Loucy (cell line): ENCODE data around the gene PCBP3.
A peak's percentile ranks its signal among the peaks of the same experiment; 100 is the strongest.

Experiments used
- H2AFZ ChIP-seq: fragments of 200-600 bp; sonication (generic); 2 replicates; pipeline ENCODE4 v1.6.0; 2016; ENCODE audit warnings: antibody characterized with exemption, mild to moderate bottlenecking, low read length, moderate library complexity
- H3F3A ChIP-seq: fragments of 200-600 bp; 2 replicates; pipeline ENCODE4 v1.6.0; 2016; ENCODE audit warnings: antibody characterized with exemption, low read depth, mild to moderate bottlenecking
- H3K27me3 ChIP-seq: fragments of 200-600 bp; sonication (generic); 2 replicates; pipeline ENCODE4 v1.6.1; 2014; ENCODE audit warnings: low read length, mild to moderate bottlenecking; ENCODE audit not compliant: insufficient read depth, poor library complexity, severe bottlenecking
- H3K36me3 ChIP-seq: fragments of 200-600 bp; sonication (generic); 2 replicates; pipeline ENCODE4 v1.6.1; 2016; ENCODE audit warnings: low read length; ENCODE audit not compliant: insufficient read depth
- H3K4me1 ChIP-seq: fragments of 200-600 bp; sonication (generic); 2 replicates; pipeline ENCODE4 v1.5.1; 2014; ENCODE audit warnings: low read length, mild to moderate bottlenecking; ENCODE audit not compliant: insufficient read depth, poor library complexity, severe bottlenecking
- H3K4me2 ChIP-seq: fragments of 200-600 bp; sonication (generic); 2 replicates; pipeline ENCODE4 v1.6.0; 2014; ENCODE audit warnings: antibody characterized with exemption, low read length, low read depth, mild to moderate bottlenecking; ENCODE audit not compliant: poor library complexity, severe bottlenecking
- H3K4me3 ChIP-seq: fragments of 200-600 bp; sonication (generic); 2 replicates; pipeline ENCODE4 v1.5.1; 2014; ENCODE audit warnings: low read length, mild to moderate bottlenecking, mixed read lengths; ENCODE audit not compliant: poor library complexity, severe bottlenecking
- H3K79me2 ChIP-seq: fragments of 200-600 bp; sonication (generic); 2 replicates; pipeline ENCODE4 v1.6.1; 2014; ENCODE audit warnings: low read length; ENCODE audit not compliant: insufficient read depth
- H3K9ac ChIP-seq: fragments of 200-600 bp; sonication (generic); 2 replicates; pipeline ENCODE4 v1.6.0; 2014; ENCODE audit warnings: mild to moderate bottlenecking, low read depth, low read length, moderate library complexity; ENCODE audit not compliant: poor library complexity, severe bottlenecking
- H3K9me2 ChIP-seq: fragments of 200-600 bp; sonication (generic); replicated peaks from 2 replicates; pipeline ENCODE4 v1.6.1; 2016; ENCODE audit warnings: low read depth, low read length, mixed read lengths
- H3K9me3 ChIP-seq: fragments of 200-600 bp; sonication (generic); 2 replicates; pipeline ENCODE4 v1.6.1; 2014; ENCODE audit warnings: mild to moderate bottlenecking, antibody characterized with exemption, low read length, low read depth; ENCODE audit not compliant: insufficient read depth
- H4K20me1 ChIP-seq: fragments of 200-600 bp; sonication (generic); 2 replicates; pipeline ENCODE4 v1.6.0; 2014; ENCODE audit warnings: antibody characterized with exemption, low read length, mild to moderate bottlenecking; ENCODE audit not compliant: insufficient read depth, poor library complexity, severe bottlenecking
- CTCF ChIP-seq: fragments of 200-600 bp; sonication (generic); conservative IDR thresholded peaks from 2 replicates; pipeline ENCODE4 v1.5.1; 2014; ENCODE audit warnings: mild to moderate bottlenecking, antibody characterized with exemption, low read length
- EZH2phosphoT487 ChIP-seq: fragments of 200-600 bp; IDR thresholded peaks from 2 replicates; pipeline ENCODE4 v1.6.1; 2018; ENCODE audit warnings: antibody characterized with exemption, mild to moderate bottlenecking, moderate library complexity, borderline replicate concordance

The PCBP3 gene

GRCh38 chr21:45980271-45980670 lies 336.7 kb downstream of the PCBP3 start:
- Histone ChIP-seq H3K79me2 (no peaks in the 10 kb centered on the region), H3K27me3 (peaks cover 15% of the 10 kb centered on the region), H2AFZ (no peak overlapping the region), H3K9me3 (no peaks in the 10 kb centered on the region), H3K4me1 (peaks cover 28% of the 10 kb centered on the region), H4K20me1 (no peaks in the 10 kb centered on the region), H3K36me3 (no peaks in the 10 kb centered on the region), H3F3A (peaks cover 3% of the 10 kb centered on the region; the same call in 1 of the 2 replicates), H3K4me2 (peak overlapping the region; percentile 76), H3K9me2 (no peaks in the 10 kb centered on the region), H3K9ac (no peak overlapping the region), H3K4me3 (no peak overlapping the region)
- TF ChIP-seq EZH2phosphoT487 (no peak), CTCF (no peak)

- peak overlapping the region; percentile 67 for H3K4me3 ChIP-seq
- no peaks in the 10 kb centered on the region for H3K79me2 ChIP-seq
- no peaks in the 10 kb centered on the region for H3K36me3 ChIP-seq
- peak overlapping the region; percentile 13 for H3K9ac ChIP-seq
- no peaks in the 10 kb centered on the region for H3K9me3 ChIP-seq
- peak overlapping the region; percentile 76 for H2AFZ ChIP-seq
- H3K4me1 ChIP-seq, result peaks cover 27% of the 10 kb centered on the region
- no peaks in the 10 kb centered on the region for H4K20me1 ChIP-seq
- no peaks in the 10 kb centered on the region for H3K9me2 ChIP-seq
- H3K4me2 ChIP-seq, result peak overlapping the region; percentile 76
- peaks cover 3% of the 10 kb centered on the region; the same call in 1 of the 2 replicates for H3F3A ChIP-seq
- TF ChIP-seq CTCF (no peak), EZH2phosphoT487 (no peak)
- H3K27me3 ChIP-seq, result peaks cover 15% of the 10 kb centered on the region
Observed at GRCh38 chr21:45980697-45981096, 337.2 kb downstream of the PCBP3 start.

- peaks cover 15% of the 10 kb centered on the region for H3K27me3 ChIP-seq
- H3K9me2 ChIP-seq, result no peaks in the 10 kb centered on the region
- no peak for TF ChIP-seq EZH2phosphoT487
- TF ChIP-seq CTCF, result no peak
- H3K4me2 ChIP-seq, result peak within 1 kb of the TSS; percentile 76
- H4K20me1 ChIP-seq, result no peaks in the 10 kb centered on the region
- no peaks in the 10 kb centered on the region for H3K36me3 ChIP-seq
- H2AFZ ChIP-seq, result peak within 1 kb of the TSS; percentile 76
- H3K9me3 ChIP-seq, result no peaks in the 10 kb centered on the region
- peak within 1 kb of the TSS; percentile 67 for H3K4me3 ChIP-seq
- H3K79me2 ChIP-seq, result no peaks in the 10 kb centered on the region
- peaks cover 27% of the 10 kb centered on the region for H3K4me1 ChIP-seq
- H3K9ac ChIP-seq, result peak within 1 kb of the TSS; percentile 13
- peaks cover 3% of the 10 kb centered on the region; the same call in 1 of the 2 replicates for H3F3A ChIP-seq
Observed at GRCh38 chr21:45981151-45982091, 337.9 kb downstream of the PCBP3 start, which contains the start of gene COL6A1. Gene COL6A1, plus strand, starts transcription at chr21:45981770. Its CDS starts 81 bp downstream, at chr21:45981851.
